Panc1 (cell line): Measurements from ENCODE around the gene FH. TPM values are rescaled to one million over a fixed set of nuclear protein-coding genes. Genes with fewer than 3 reads are reported as not detected.

Source experiments
- ATAC-seq: fragments of 200-7000 bp; cut with Tn5 transposase; 2 replicates; pipeline ENCODE4 v1.9.1; 2020; ENCODE audit warnings: mild to moderate bottlenecking, moderate library complexity
- BruUV-seq: library from RNA; stranded (reverse); fragments of 400-500 nt; replicated peaks from 2 replicates; lab custom pipeline; 2021; lab: Mats Ljungman, UMichigan
- CTCF ChIA-PET: fragments of 300-600 bp; sonication (Branson Sonifier 250); formaldehyde crosslinking; loops from one replicate; lab custom pipeline; 2022; ENCODE audit warnings: antibody characterized with exemption; lab: Charles Lee
- POLR2A ChIA-PET: fragments of 300-600 bp; sonication (Branson Sonifier 250); formaldehyde crosslinking; loops from one replicate; lab custom pipeline; 2022; ENCODE audit warnings: antibody characterized with exemption; lab: Charles Lee
- DNase-seq: peaks from one replicate; pipeline ENCODE4 v3.0.0-alpha.2; 2010; ENCODE audit warnings: low read depth, low spot score
- H3K27ac ChIP-seq: 2 replicates; pipeline ENCODE4 v1.5.1; 2011; ENCODE audit warnings: mild to moderate bottlenecking, low read length, inconsistent platforms
- H3K27me3 ChIP-seq: fragments of 200-500 bp; sonication (Bioruptor generic); 2 replicates; pipeline ENCODE4 v1.6.0; 2014; ENCODE audit warnings: low read length, inconsistent platforms; ENCODE audit not compliant: control insufficient read depth, insufficient read depth
- H3K36me3 ChIP-seq: fragments of 200-500 bp; sonication (Bioruptor generic); 2 replicates; pipeline ENCODE4 v1.5.1; 2014; ENCODE audit warnings: inconsistent platforms, mild to moderate bottlenecking, low read length, moderate library complexity; ENCODE audit not compliant: control insufficient read depth, insufficient read depth
- H3K4me1 ChIP-seq: 2 replicates; pipeline ENCODE4 v1.5.1; 2011; ENCODE audit warnings: inconsistent platforms, mild to moderate bottlenecking, low read length, moderate library complexity; ENCODE audit not compliant: control insufficient read depth, insufficient read depth
- H3K4me3 ChIP-seq, 2 experiments: 2 replicates each; pipeline ENCODE4 v1.5.1; 2011 to 2012; ENCODE audit warnings: low read depth in 2 of 2, low read length in 2 of 2, mild to moderate bottlenecking in 2 of 2, inconsistent platforms in 1 of 2, moderate library complexity in 1 of 2
- H3K9me3 ChIP-seq: fragments of 200-500 bp; sonication (Bioruptor generic); 2 replicates; pipeline ENCODE4 v1.5.1; 2014; ENCODE audit warnings: low read depth, mild to moderate bottlenecking, inconsistent platforms, low read length, moderate library complexity; ENCODE audit not compliant: control insufficient read depth, insufficient read depth
- POLR2AphosphoS5 ChIP-seq: IDR thresholded peaks from 2 replicates; pipeline ENCODE4 v1.6.1; 2012; ENCODE audit warnings: mild to moderate bottlenecking, low read depth, low read length, moderate library complexity
- SIN3A ChIP-seq: IDR thresholded peaks from 2 replicates; pipeline ENCODE4 v1.6.1; 2012; ENCODE audit warnings: low read depth, mild to moderate bottlenecking, low read length, moderate library complexity, borderline replicate concordance; ENCODE audit not compliant: insufficient read depth
- TCF7L2 ChIP-seq: IDR thresholded peaks from 2 replicates; pipeline ENCODE4 v1.6.1; 2011; ENCODE audit warnings: mild to moderate bottlenecking, low read depth, low read length, inconsistent platforms
- in situ Hi-C: cut with HindIII; loops from 2 replicates; pipeline ENCODE4 v1.10.0; 2016; ENCODE audit warnings: low sequenced_read_pairs, low pct_unique_long_range_greater_than_20kb
- intact Hi-C: fragments of 100-400 bp; cut with micrococcal nuclease; formaldehyde crosslinking; loops from one replicate; pipeline ENCODE4 v1.10.0; 2022; ENCODE audit not compliant: unreplicated experiment
- total RNA-seq: library from RNA; stranded (reverse); gene quantifications from one replicate; pipeline ENCODE4 v1.2.1, GENCODE V29; 2021; ENCODE audit not compliant: unreplicated experiment
- TF ChIP-seq, protein P1 (sequence below): fragments of 450-650 bp; IDR thresholded peaks from 2 replicates; pipeline ENCODE4 v1.5.1; 2017; ENCODE audit warnings: mild to moderate bottlenecking
- TF ChIP-seq, protein P2 (sequence below), 2 experiments: IDR thresholded peaks; 2 replicates each; pipeline ENCODE4 v1.6.1; 2011 to 2012; ENCODE audit warnings: low read depth in 2 of 2, control low read depth in 1 of 2, low read length in 1 of 2, mild to moderate bottlenecking in 1 of 2, moderate library complexity in 1 of 2; ENCODE audit not compliant: insufficient read depth in 1 of 2

FH gene
- total RNA-seq, 1 experiment from 2014 or later = 87.1 TPM

DNA sequence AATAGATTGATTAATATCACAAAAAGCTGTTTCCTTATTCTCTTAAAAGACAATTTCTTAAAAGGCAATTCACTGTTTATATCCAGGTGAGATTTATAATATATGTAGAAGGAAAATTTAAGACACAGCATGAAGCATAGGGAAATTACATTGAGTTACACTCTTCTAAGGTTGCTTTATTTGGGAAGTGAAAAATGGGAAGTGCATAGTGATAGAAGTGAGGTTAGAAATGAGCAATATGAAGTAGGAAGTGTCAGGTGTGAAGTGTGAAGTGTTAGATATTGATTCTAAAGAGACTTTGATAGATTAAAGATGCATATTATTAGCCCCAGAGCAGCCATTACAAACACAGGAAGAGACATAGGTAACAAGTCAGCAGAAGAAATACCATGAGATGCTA, 40.3 kb downstream of the FH start:
- ATAC-seq = no peak
- no peak overlapping the region for H3K27ac ChIP-seq
- H3K4me3 ChIP-seq = no peak overlapping the region
- no peaks in the 10 kb centered on the region for H3K27me3 ChIP-seq
- intact Hi-C loops (no loop called here), in situ Hi-C loops (no loop called here)
- H3K4me1 ChIP-seq = no peaks in the 10 kb centered on the region; the same call in 1 of the 2 replicates
- no peak for DNase-seq
- no peaks in the 10 kb centered on the region for H3K9me3 ChIP-seq
- POLR2A ChIA-PET = no interaction called here
- H3K36me3 ChIP-seq = no peaks in the 10 kb centered on the region
- CTCF ChIA-PET = no interaction called here
- TF ChIP-seq POLR2AphosphoS5 (no peak), TCF7L2 (no peak), SIN3A (no peak)
- TF ChIP-seq, protein P1, sequence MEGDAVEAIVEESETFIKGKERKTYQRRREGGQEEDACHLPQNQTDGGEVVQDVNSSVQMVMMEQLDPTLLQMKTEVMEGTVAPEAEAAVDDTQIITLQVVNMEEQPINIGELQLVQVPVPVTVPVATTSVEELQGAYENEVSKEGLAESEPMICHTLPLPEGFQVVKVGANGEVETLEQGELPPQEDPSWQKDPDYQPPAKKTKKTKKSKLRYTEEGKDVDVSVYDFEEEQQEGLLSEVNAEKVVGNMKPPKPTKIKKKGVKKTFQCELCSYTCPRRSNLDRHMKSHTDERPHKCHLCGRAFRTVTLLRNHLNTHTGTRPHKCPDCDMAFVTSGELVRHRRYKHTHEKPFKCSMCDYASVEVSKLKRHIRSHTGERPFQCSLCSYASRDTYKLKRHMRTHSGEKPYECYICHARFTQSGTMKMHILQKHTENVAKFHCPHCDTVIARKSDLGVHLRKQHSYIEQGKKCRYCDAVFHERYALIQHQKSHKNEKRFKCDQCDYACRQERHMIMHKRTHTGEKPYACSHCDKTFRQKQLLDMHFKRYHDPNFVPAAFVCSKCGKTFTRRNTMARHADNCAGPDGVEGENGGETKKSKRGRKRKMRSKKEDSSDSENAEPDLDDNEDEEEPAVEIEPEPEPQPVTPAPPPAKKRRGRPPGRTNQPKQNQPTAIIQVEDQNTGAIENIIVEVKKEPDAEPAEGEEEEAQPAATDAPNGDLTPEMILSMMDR = no peak
- TF ChIP-seq, protein P2, sequence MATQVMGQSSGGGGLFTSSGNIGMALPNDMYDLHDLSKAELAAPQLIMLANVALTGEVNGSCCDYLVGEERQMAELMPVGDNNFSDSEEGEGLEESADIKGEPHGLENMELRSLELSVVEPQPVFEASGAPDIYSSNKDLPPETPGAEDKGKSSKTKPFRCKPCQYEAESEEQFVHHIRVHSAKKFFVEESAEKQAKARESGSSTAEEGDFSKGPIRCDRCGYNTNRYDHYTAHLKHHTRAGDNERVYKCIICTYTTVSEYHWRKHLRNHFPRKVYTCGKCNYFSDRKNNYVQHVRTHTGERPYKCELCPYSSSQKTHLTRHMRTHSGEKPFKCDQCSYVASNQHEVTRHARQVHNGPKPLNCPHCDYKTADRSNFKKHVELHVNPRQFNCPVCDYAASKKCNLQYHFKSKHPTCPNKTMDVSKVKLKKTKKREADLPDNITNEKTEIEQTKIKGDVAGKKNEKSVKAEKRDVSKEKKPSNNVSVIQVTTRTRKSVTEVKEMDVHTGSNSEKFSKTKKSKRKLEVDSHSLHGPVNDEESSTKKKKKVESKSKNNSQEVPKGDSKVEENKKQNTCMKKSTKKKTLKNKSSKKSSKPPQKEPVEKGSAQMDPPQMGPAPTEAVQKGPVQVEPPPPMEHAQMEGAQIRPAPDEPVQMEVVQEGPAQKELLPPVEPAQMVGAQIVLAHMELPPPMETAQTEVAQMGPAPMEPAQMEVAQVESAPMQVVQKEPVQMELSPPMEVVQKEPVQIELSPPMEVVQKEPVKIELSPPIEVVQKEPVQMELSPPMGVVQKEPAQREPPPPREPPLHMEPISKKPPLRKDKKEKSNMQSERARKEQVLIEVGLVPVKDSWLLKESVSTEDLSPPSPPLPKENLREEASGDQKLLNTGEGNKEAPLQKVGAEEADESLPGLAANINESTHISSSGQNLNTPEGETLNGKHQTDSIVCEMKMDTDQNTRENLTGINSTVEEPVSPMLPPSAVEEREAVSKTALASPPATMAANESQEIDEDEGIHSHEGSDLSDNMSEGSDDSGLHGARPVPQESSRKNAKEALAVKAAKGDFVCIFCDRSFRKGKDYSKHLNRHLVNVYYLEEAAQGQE (IDR thresholded peaks at IDR 0.05; ENCODE audit: insufficient read depth in 1 of 2, low read depth in 2 of 2, low read length in 1 of 2) = no peak
- no TSS peak for BruUV-seq

DNA sequence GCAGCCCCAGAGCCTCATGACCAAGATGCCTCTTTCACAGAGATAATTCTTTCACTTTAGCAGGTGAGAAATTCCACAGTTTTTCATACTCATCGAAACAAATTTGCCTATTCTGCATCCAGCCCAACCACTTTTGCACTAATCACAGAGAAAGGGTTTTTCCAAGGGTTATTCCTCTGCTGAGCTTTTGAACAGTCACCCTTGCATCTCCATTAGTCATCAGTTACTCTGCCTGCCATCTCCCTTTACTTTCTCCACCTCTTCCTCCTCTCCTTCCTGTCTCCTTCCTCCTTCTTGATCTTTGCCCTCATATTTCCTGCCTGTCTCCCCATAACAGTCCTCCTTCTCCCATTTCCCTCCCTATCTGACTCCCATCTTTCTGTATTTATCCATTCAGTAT, 43.9 kb downstream of the FH start:
- no peak for DNase-seq
- H3K9me3 ChIP-seq = no peaks in the 10 kb centered on the region
- no peak overlapping the region for H3K27ac ChIP-seq
- no peak for ATAC-seq
- no peaks in the 10 kb centered on the region for H3K36me3 ChIP-seq
- CTCF ChIA-PET = no interaction called here
- POLR2A ChIA-PET = no interaction called here
- in situ Hi-C loops = no loop called here
- no peak overlapping the region for H3K4me3 ChIP-seq
- intact Hi-C loops = no loop called here
- H3K27me3 ChIP-seq = no peaks in the 10 kb centered on the region
- no peak for TF ChIP-seq TCF7L2
- TF ChIP-seq, protein P2 (IDR thresholded peaks at IDR 0.05; ENCODE audit: insufficient read depth in 1 of 2, low read depth in 2 of 2, low read length in 1 of 2) = no peak
- TF ChIP-seq SIN3A = no peak
- TF ChIP-seq POLR2AphosphoS5 = no peak
- TF ChIP-seq, protein P1 = no peak
- no peaks in the 10 kb centered on the region for H3K4me1 ChIP-seq
- no TSS peak for BruUV-seq
